HepG2 (cell line): ENCODE data around the gene RRM2. TPM values are rescaled to one million over a fixed set of nuclear protein-coding genes. Genes with fewer than 3 reads are reported as not detected.

Source experiments
- ATAC-seq: fragments of 200-7000 bp; cut with Tn5 transposase; 3 replicates; pipeline ENCODE4 v1.9.1; 2020; ENCODE audit warnings: mild to moderate bottlenecking, moderate library complexity
- Bru-seq: library from RNA; stranded (reverse); fragments of 400-500 nt; gene quantifications from one replicate; lab custom pipeline; 2021; lab: Mats Ljungman, UMichigan
- BruChase-seq, 2 experiments: library from RNA; stranded (reverse); fragments of 400-500 nt; gene quantifications; one replicate each; lab custom pipeline; 2021; lab: Mats Ljungman, UMichigan
- BruUV-seq: library from RNA; stranded (reverse); fragments of 400-500 nt; replicated peaks from 2 replicates; lab custom pipeline; 2021; lab: Mats Ljungman, UMichigan
- CTCF ChIA-PET: fragments of 300-600 bp; formaldehyde crosslinking; extraction: SDS; loops from one replicate; lab custom pipeline; 2021; ENCODE audit warnings: low total read pairs, inconsistent platforms, low intra/inter-chr PET ratio; lab: Yijun Ruan, JAX
- POLR2A ChIA-PET: fragments of 350-600 bp; sonication (Branson Sonifier 250); formaldehyde crosslinking; loops from one replicate; lab custom pipeline; 2020; ENCODE audit warnings: antibody characterized with exemption, inconsistent platforms; lab: Yijun Ruan, JAX
- DNase-seq: peaks from one replicate; pipeline ENCODE4 v3.0.0-alpha.2; 2015; ENCODE audit warnings: low spot score
- FAIRE-seq: peaks from 3 replicates; lab custom pipeline; 2011; peaks lifted over from hg19 to GRCh38; lab: Jason Lieb, UNC
- H2AFZ ChIP-seq: one replicate; pipeline ENCODE4 v1.6.1; 2011; ENCODE audit warnings: low read length, inconsistent platforms
- H3K27ac ChIP-seq: fragments of 300-600 bp; 3 replicates; pipeline ENCODE4 v1.8.0; 2011; ENCODE audit warnings: mixed run types, mild to moderate bottlenecking, mixed read lengths, low read length, inconsistent platforms; ENCODE audit not compliant: insufficient read depth; ENCODE audit errors: extremely low read length
- H3K27me3 ChIP-seq, 2 experiments: fragments of 200-600 bp in 1 of 2; 2 replicates in 1 of 2; 3 replicates in 1 of 2; pipeline versions ENCODE4 v1.6.0 to v1.8.0; 2011; ENCODE audit warnings: low read length in 2 of 2, mild to moderate bottlenecking in 2 of 2, moderate library complexity in 2 of 2, inconsistent platforms in 1 of 2; ENCODE audit not compliant: insufficient read depth in 2 of 2, control insufficient read depth in 1 of 2
- H3K36me3 ChIP-seq, 2 experiments: fragments of 200-600 bp in 1 of 2; replicated peaks in 1 of 2; 2 replicates in 1 of 2; 3 replicates in 1 of 2; pipeline versions ENCODE4 v1.5.1 to v1.8.0; 2011; ENCODE audit warnings: low read length in 2 of 2, inconsistent platforms in 1 of 2; ENCODE audit not compliant: insufficient read depth in 2 of 2, control insufficient read depth in 1 of 2
- H3K4me1 ChIP-seq: 2 replicates; pipeline ENCODE4 v1.5.1; 2012; ENCODE audit warnings: low read length, inconsistent platforms; ENCODE audit not compliant: insufficient read depth
- H3K4me2 ChIP-seq: 2 replicates; pipeline ENCODE4 v1.6.0; 2011; ENCODE audit warnings: low read depth, low read length, inconsistent platforms
- H3K4me3 ChIP-seq, 3 experiments: fragments of 200-600 bp in 1 of 3; sonication (generic), shearing (Covaris generic) in 1 of 3; replicated peaks in 1 of 3; 2 replicates each; pipeline ENCODE4 v1.5.1; 2011 to 2016; ENCODE audit warnings: low read length in 3 of 3, inconsistent platforms in 2 of 3, low read depth in 2 of 3, mild to moderate bottlenecking in 2 of 3, control low read depth in 1 of 3, mixed read lengths in 1 of 3; ENCODE audit not compliant: insufficient read depth in 1 of 3
- H3K79me2 ChIP-seq: one replicate; pipeline ENCODE4 v1.6.1; 2011; ENCODE audit warnings: low read length, inconsistent platforms; ENCODE audit not compliant: insufficient read depth
- H3K9ac ChIP-seq: 2 replicates; pipeline ENCODE4 v1.6.0; 2011; ENCODE audit warnings: mild to moderate bottlenecking, low read depth, low read length, inconsistent platforms; ENCODE audit not compliant: insufficient read depth
- H3K9me3 ChIP-seq: 2 replicates; pipeline ENCODE4 v1.5.1; 2012; ENCODE audit warnings: mild to moderate bottlenecking, low read length
- H4K20me1 ChIP-seq: 2 replicates; pipeline ENCODE4 v1.6.0; 2011; ENCODE audit warnings: inconsistent platforms, mild to moderate bottlenecking, low read length, moderate library complexity; ENCODE audit not compliant: insufficient read depth
- CBX2 ChIP-seq, 2 experiments: fragments of 200-600 bp in 1 of 2; sonication (generic); formaldehyde crosslinking in 1 of 2; IDR thresholded peaks; 2 replicates each; pipeline versions ENCODE4 v1.7.0 to v1.8.1; 2018 to 2022; ENCODE audit warnings: low read depth in 2 of 2, low read length in 1 of 2, mild to moderate bottlenecking in 1 of 2, missing genetic modification reagents in 1 of 2
- HDAC6 ChIP-seq: fragments of 200-600 bp; sonication (generic); IDR thresholded peaks from 2 replicates; pipeline ENCODE4 v1.7.0; 2017; ENCODE audit warnings: mild to moderate bottlenecking, antibody characterized with exemption, low read length, low read depth
- KDM5A ChIP-seq: fragments of 200-600 bp; sonication (generic); IDR thresholded peaks from 2 replicates; pipeline ENCODE4 v1.7.0; 2018; ENCODE audit warnings: antibody characterized with exemption, mild to moderate bottlenecking, low read length, borderline replicate concordance
- MAFK ChIP-seq, 2 experiments: IDR thresholded peaks in 1 of 2; conservative IDR thresholded peaks in 1 of 2; 2 replicates each; pipeline ENCODE4 v1.6.1; 2011; ENCODE audit warnings: improper control_type of control experiment in 2 of 2, low read length in 2 of 2
- TCF7L2 ChIP-seq: IDR thresholded peaks from 2 replicates; pipeline ENCODE4 v1.6.1; 2011; ENCODE audit warnings: mild to moderate bottlenecking, low read depth, low read length, moderate library complexity
- ZFP36L1 ChIP-seq: sonication (generic); formaldehyde crosslinking; IDR thresholded peaks from 2 replicates; pipeline ENCODE4 v1.8.0; 2022; ENCODE audit warnings: mild to moderate bottlenecking, missing genetic modification reagents, moderate library complexity
- ZNF274 ChIP-seq: sonication (generic); formaldehyde crosslinking; IDR thresholded peaks from 2 replicates; pipeline ENCODE4 v1.5.1; 2020; ENCODE audit warnings: mild to moderate bottlenecking, missing genetic modification reagents
- ZNF3 ChIP-seq: IDR thresholded peaks from 2 replicates; pipeline ENCODE4 v1.7.0; 2017; ENCODE audit warnings: inconsistent platforms
- ZNF331 ChIP-seq: sonication (generic); formaldehyde crosslinking; IDR thresholded peaks from 2 replicates; pipeline ENCODE4 v1.4.0; 2020; ENCODE audit warnings: missing genetic modification reagents
- ZNF839 ChIP-seq: sonication (generic); formaldehyde crosslinking; IDR thresholded peaks from 2 replicates; pipeline ENCODE4 v1.4.0; 2020; ENCODE audit warnings: missing genetic modification reagents, mild to moderate bottlenecking, borderline replicate concordance
- ZSCAN20 ChIP-seq: sonication (generic); formaldehyde crosslinking; IDR thresholded peaks from 2 replicates; pipeline ENCODE4 v1.4.0; 2020; ENCODE audit warnings: missing genetic modification reagents, mild to moderate bottlenecking, borderline replicate concordance
- WGBS: methylation state at CpG from one replicate; pipeline ENCODE4 v1.1.6; 2017; ENCODE audit warnings: low lambda C conversion rate; 5-methylcytosine and 5-hydroxymethylcytosine counted together
- in situ Hi-C: cut with HindIII; loops from 2 replicates; pipeline ENCODE4 v1.10.0; 2017; ENCODE audit warnings: low pct_unique_long_range_greater_than_20kb; ENCODE audit not compliant: extremely low pct_ligation_motif_present
- intact Hi-C: fragments of 100-400 bp; cut with micrococcal nuclease; formaldehyde crosslinking; loops from one replicate; pipeline ENCODE4 v1.10.0; 2022; ENCODE audit not compliant: unreplicated experiment
- long read RNA-seq, 2 experiments: library from RNA in 1 of 2; library from polyadenylated mRNA in 1 of 2; stranded (forward) in 1 of 2; unstranded in 1 of 2; transcript quantifications; one replicate each; pipeline ENCODE4 v2.0.0, GENCODE V29; 2019 to 2022
- polyA minus RNA-seq, 3 experiments: library from RNA; depleted of rRNA, polyadenylated mRNA; stranded (reverse); fragments of >200 nt; gene quantifications; 2 replicates each; pipeline ENCODE4 v1.2.3, GENCODE V29; 2011; ENCODE audit warnings: low replicate concordance in 1 of 3
- polyA plus RNA-seq, 8 experiments: library from polyadenylated mRNA; depleted of rRNA in 3 of 8; stranded (reverse) in 7 of 8; unstranded in 1 of 8; fragments of >200 nt; fragmentation: Illumina TruSeq in 4 of 8; extraction: Trizol in 4 of 8; gene quantifications; 2 replicates each; pipeline versions ENCODE4 v1.2.1 to v1.2.3, GENCODE V29; 2011 to 2016; ENCODE audit warnings: low read depth in 4 of 8, missing spikeins in 1 of 8, mixed read lengths in 1 of 8; ENCODE audit not compliant: insufficient read depth in 1 of 8
- total RNA-seq, 5 experiments: library from RNA; depleted of rRNA; stranded (reverse); fragments of >200 nt; fragmentation: Illumina TruSeq; extraction: Trizol; gene quantifications; 2 replicates each; pipeline ENCODE4 v1.2.3, GENCODE V29; 2016; ENCODE audit warnings: low read depth in 1 of 5
- TF ChIP-seq, protein P1 (sequence below): sonication (generic); formaldehyde crosslinking; IDR thresholded peaks from 2 replicates; pipeline ENCODE4 v1.4.0; 2020; ENCODE audit warnings: low read depth, mild to moderate bottlenecking, missing genetic modification reagents
- TF ChIP-seq, protein P2 (sequence below): sonication (generic); formaldehyde crosslinking; IDR thresholded peaks from 2 replicates; pipeline ENCODE4 v1.4.0; 2020; ENCODE audit warnings: missing genetic modification reagents

Gene RRM2
- total RNA-seq (2016; rRNA removed; fragmentation: Illumina TruSeq; extraction: Trizol), result 150 and 191 TPM in 2 replicates
- 37.8 and 48.5 TPM in 2 replicates for total RNA-seq (2016; cell fraction: cytosol; rRNA removed; fragmentation: Illumina TruSeq; extraction: Trizol; ENCODE audit: low read depth)
- 147 and 157 TPM in 2 replicates for total RNA-seq (2016; cell fraction: insoluble cytoplasmic fraction; rRNA removed; fragmentation: Illumina TruSeq; extraction: Trizol)
- total RNA-seq (2016; cell fraction: membrane; rRNA removed; fragmentation: Illumina TruSeq; extraction: Trizol), result 80.6 and 88.9 TPM in 2 replicates
- total RNA-seq (2016; cell fraction: nucleus; rRNA removed; fragmentation: Illumina TruSeq; extraction: Trizol), result 128 and 140 TPM in 2 replicates
- 15.2 and 31.3 TPM in 2 replicates for polyA plus RNA-seq (2011; rRNA removed)
- 16.4 and 33.9 TPM in 2 replicates for polyA plus RNA-seq (2011; cell fraction: cytosol; rRNA removed)
- 56.9 and 85.9 TPM in 2 replicates for polyA plus RNA-seq (2011; cell fraction: nucleus; rRNA removed)
- 28.1 and 60.7 TPM in 2 replicates for polyA plus RNA-seq (2012)
- 43.8 and 46.7 TPM in 2 replicates for polyA plus RNA-seq (2016; cell fraction: cytosol; fragmentation: Illumina TruSeq; extraction: Trizol; ENCODE audit: low read depth)
- 194 and 228 TPM in 2 replicates for polyA plus RNA-seq (2016; cell fraction: insoluble cytoplasmic fraction; fragmentation: Illumina TruSeq; extraction: Trizol; ENCODE audit: low read depth)
- polyA plus RNA-seq (2016; cell fraction: membrane; fragmentation: Illumina TruSeq; extraction: Trizol; ENCODE audit: low read depth), result 51.9 and 53.7 TPM in 2 replicates
- 138 and 141 TPM in 2 replicates for polyA plus RNA-seq (2016; cell fraction: nucleus; fragmentation: Illumina TruSeq; extraction: Trizol; ENCODE audit: insufficient read depth, low read depth)
- polyA minus RNA-seq (2011; rRNA and poly(A)+ RNA removed; ENCODE audit: low replicate concordance), result 59.0 and 93.0 TPM in 2 replicates
- polyA minus RNA-seq (2011; cell fraction: cytosol; rRNA and poly(A)+ RNA removed), result 42.2 and 50.2 TPM in 2 replicates
- polyA minus RNA-seq (2011; cell fraction: nucleus; rRNA and poly(A)+ RNA removed), result 47.4 and 63.0 TPM in 2 replicates
- percentile 89 among the genes with signal in this experiment for Bru-seq, nascent RNA
- BruChase-seq, experiment 1, labeled RNA remaining after a 6-hour chase, result percentile 95 among the genes with signal in this experiment
- BruChase-seq, experiment 2, labeled RNA remaining after a 2-hour chase, result percentile 94 among the genes with signal in this experiment
- long read RNA-seq, experiment 1, transcript RRM2-202 (10 exons, 3,673 nt), result major isoform, 246 of 274 reads
- long read RNA-seq, experiment 1, partial matches to known transcripts, result 16 of 274 reads
- long read RNA-seq, experiment 1, other reads (novel, unspliced or antisense), result 7 of 274 reads
- long read RNA-seq, experiment 2, transcript RRM2-202 (10 exons, 3,673 nt), result major isoform, 47 of 81 reads
- long read RNA-seq, experiment 2, partial matches to known transcripts, result 30 of 81 reads
- long read RNA-seq, experiment 2, other reads (novel, unspliced or antisense), result 1 of 81 reads

DNA sequence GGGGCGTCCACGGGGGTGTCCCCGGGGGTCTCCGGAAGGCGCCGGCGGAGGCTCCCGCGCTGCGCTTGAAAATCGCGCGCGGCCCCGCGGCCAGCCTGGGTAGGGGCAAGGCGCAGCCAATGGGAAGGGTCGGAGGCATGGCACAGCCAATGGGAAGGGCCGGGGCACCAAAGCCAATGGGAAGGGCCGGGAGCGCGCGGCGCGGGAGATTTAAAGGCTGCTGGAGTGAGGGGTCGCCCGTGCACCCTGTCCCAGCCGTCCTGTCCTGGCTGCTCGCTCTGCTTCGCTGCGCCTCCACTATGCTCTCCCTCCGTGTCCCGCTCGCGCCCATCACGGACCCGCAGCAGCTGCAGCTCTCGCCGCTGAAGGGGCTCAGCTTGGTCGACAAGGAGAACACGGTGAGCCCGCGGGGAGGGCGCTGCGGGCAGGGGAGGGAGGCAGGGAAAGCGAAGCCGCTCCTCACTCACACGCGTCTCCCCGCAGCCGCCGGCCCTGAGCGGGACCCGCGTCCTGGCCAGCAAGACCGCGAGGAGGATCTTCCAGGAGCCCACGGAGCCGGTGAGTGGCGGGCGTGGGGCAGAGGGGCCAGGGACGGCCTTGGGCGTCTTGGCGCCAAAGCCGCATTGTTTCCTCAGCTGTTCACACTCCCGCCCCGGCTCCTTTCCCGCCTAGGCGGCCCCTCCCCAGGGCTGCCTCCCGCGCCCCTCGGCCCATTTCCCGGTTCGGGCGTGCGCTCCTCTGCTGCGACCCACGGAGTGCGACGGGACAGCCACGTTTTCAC lies at the start of gene RRM2:
RRM2 (plus strand) TSS at position 240 of the 781 bp plus-strand sequence; CDS start at position 300, 60 bp downstream.
- TSS peak; percentile 48 for BruUV-seq
- in situ Hi-C loops (loop anchor here (5.0 kb wide), 1 partner anchor 315 kb away; no protein-coding TSS in a partner anchor), intact Hi-C loops (loop anchor here (2.0 to 10.0 kb wide), 4 partner anchors 152 to 282 kb away; partner anchors contain the start of genes GRHL1 and HPCAL1)
- Histone ChIP-seq H3K27me3 (no peaks in the 10 kb centered on the region), H3K4me3 (peak within 1 kb of the TSS; percentile 70 to 99 (median 93)), H3K4me1 (peaks cover 81% of the 10 kb centered on the region), H3K9ac (peak within 1 kb of the TSS; percentile 93), H3K9me3 (no peaks in the 10 kb centered on the region), H3K79me2 (peaks cover 42% of the 10 kb centered on the region), H2AFZ (no peak within 1 kb of the TSS), H3K27ac (peak within 1 kb of the TSS; percentile 92), H3K36me3 (peaks cover 9 to 27% of the 10 kb centered on the region in 2 experiments), H4K20me1 (no peaks in the 10 kb centered on the region), H3K4me2 (peak within 1 kb of the TSS; percentile 98)
- ATAC-seq (peak; percentile 86), DNase-seq (peak; percentile 95), FAIRE-seq (no peak)
- ChIA-PET CTCF (no interaction called here), POLR2A (no interaction called here)
- 2% methylated on average over 29 of the region's 81 CpGs for WGBS
- TF ChIP-seq, protein P1, sequence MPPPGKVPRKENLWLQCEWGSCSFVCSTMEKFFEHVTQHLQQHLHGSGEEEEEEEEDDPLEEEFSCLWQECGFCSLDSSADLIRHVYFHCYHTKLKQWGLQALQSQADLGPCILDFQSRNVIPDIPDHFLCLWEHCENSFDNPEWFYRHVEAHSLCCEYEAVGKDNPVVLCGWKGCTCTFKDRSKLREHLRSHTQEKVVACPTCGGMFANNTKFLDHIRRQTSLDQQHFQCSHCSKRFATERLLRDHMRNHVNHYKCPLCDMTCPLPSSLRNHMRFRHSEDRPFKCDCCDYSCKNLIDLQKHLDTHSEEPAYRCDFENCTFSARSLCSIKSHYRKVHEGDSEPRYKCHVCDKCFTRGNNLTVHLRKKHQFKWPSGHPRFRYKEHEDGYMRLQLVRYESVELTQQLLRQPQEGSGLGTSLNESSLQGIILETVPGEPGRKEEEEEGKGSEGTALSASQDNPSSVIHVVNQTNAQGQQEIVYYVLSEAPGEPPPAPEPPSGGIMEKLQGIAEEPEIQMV, result no peak; the same call in 1 of the 2 replicates
- TF ChIP-seq ZNF839 (CRISPR knock-in tag), result peak; percentile 60; the same call in 1 of the 2 replicates
- TF ChIP-seq ZSCAN20 (CRISPR knock-in tag), result 0 out of 2 replicates have a peak, but pooled peaks have one; percentile 66
- TF ChIP-seq ZNF274, result peak; percentile 88
- peak; percentile 100 for TF ChIP-seq ZFP36L1 (CRISPR knock-in tag)
- no peak for TF ChIP-seq MAFK (conservative IDR thresholded peaks at IDR 0.05 in 1 of 2, IDR thresholded peaks at IDR 0.05 in 1 of 2; ENCODE audit: low read length in 2 of 2)
- peak; percentile 87 for TF ChIP-seq KDM5A
- TF ChIP-seq ZNF3, result no peak
- TF ChIP-seq, protein P2, sequence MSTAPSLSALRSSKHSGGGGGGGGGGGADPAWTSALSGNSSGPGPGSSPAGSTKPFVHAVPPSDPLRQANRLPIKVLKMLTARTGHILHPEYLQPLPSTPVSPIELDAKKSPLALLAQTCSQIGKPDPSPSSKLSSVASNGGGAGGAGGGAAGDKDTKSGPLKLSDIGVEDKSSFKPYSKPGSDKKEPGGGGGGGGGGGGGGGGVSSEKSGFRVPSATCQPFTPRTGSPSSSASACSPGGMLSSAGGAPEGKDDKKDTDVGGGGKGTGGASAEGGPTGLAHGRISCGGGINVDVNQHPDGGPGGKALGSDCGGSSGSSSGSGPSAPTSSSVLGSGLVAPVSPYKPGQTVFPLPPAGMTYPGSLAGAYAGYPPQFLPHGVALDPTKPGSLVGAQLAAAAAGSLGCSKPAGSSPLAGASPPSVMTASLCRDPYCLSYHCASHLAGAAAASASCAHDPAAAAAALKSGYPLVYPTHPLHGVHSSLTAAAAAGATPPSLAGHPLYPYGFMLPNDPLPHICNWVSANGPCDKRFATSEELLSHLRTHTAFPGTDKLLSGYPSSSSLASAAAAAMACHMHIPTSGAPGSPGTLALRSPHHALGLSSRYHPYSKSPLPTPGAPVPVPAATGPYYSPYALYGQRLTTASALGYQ (CRISPR knock-in tag), result peak; percentile 56; the same call in 1 of the 2 replicates
- TF ChIP-seq ZNF331 (CRISPR knock-in tag), result peak; percentile 17; the same call in 1 of the 2 replicates
- no peak for TF ChIP-seq CBX2 (IDR thresholded peaks at IDR 0.05; ENCODE audit: low read depth, low read length)
- TF ChIP-seq CBX2 (CRISPR knock-in tag; IDR thresholded peaks at IDR 0.05; ENCODE audit: low read depth), result peak; percentile 86
- TF ChIP-seq TCF7L2, result no peak
- TF ChIP-seq HDAC6, result no peak
